Cardiac muscle cell (in vitro differentiated cells and primary cell): ENCODE data around the gene APOBEC3H. TPM values are rescaled to one million over a fixed set of nuclear protein-coding genes. Genes with fewer than 3 reads are reported as not detected.
A peak's percentile ranks its signal among the peaks of the same experiment; 100 is the strongest.

Experiments
- DNase-seq, 2 donors: peaks; one replicate each; pipeline versions ENCODE4 v3.0.0 to v3.0.0-alpha.2; 2010 to 2017; ENCODE audit warnings: low read depth in 1 of 2, low spot score in 1 of 2
- H3K27ac ChIP-seq: fragments of 200-600 bp; sonication (generic); 2 replicates; pipeline ENCODE4 v1.5.1; 2016
- H3K27me3 ChIP-seq: fragments of 200-600 bp; sonication (generic); 2 replicates; pipeline ENCODE4 v1.6.0; 2016; ENCODE audit warnings: control low read depth
- H3K36me3 ChIP-seq: fragments of 200-600 bp; sonication (generic); 2 replicates; pipeline ENCODE4 v1.5.1; 2016; ENCODE audit warnings: control low read depth
- H3K4me1 ChIP-seq: fragments of 200-600 bp; sonication (generic); 2 replicates; pipeline ENCODE4 v1.8.1; 2017; ENCODE audit warnings: low read depth, mild to moderate bottlenecking, mixed run types
- H3K4me3 ChIP-seq: fragments of 200-600 bp; sonication (generic); 2 replicates; pipeline ENCODE4 v1.5.1; 2016; ENCODE audit warnings: mild to moderate bottlenecking
- H3K9me3 ChIP-seq: fragments of 200-600 bp; sonication (generic); 2 replicates; pipeline ENCODE4 v1.5.1; 2017; ENCODE audit warnings: low read depth, mild to moderate bottlenecking, control low read depth
- polyA plus RNA-seq: library from polyadenylated mRNA; unstranded; fragments of >200 nt; fragmentation: Nextera tagmentation; extraction: Ambion mirVana; gene quantifications from 2 replicates; pipeline ENCODE4 v1.2.1, GENCODE V29; 2016
- total RNA-seq: library from RNA; depleted of rRNA; stranded (reverse); fragments of >200 nt; gene quantifications from 2 replicates; pipeline ENCODE4 v1.2.3, GENCODE V29; 2016
- TF ChIP-seq, protein P1 (sequence below): IDR thresholded peaks from 2 replicates; pipeline ENCODE4 v1.5.1; 2012; ENCODE audit warnings: low read depth, mild to moderate bottlenecking, low read length

Gene APOBEC3H
- total and polyA plus RNA-seq, 2 experiments from 2014 or later = 0.57 to 0.97 TPM

DNA sequence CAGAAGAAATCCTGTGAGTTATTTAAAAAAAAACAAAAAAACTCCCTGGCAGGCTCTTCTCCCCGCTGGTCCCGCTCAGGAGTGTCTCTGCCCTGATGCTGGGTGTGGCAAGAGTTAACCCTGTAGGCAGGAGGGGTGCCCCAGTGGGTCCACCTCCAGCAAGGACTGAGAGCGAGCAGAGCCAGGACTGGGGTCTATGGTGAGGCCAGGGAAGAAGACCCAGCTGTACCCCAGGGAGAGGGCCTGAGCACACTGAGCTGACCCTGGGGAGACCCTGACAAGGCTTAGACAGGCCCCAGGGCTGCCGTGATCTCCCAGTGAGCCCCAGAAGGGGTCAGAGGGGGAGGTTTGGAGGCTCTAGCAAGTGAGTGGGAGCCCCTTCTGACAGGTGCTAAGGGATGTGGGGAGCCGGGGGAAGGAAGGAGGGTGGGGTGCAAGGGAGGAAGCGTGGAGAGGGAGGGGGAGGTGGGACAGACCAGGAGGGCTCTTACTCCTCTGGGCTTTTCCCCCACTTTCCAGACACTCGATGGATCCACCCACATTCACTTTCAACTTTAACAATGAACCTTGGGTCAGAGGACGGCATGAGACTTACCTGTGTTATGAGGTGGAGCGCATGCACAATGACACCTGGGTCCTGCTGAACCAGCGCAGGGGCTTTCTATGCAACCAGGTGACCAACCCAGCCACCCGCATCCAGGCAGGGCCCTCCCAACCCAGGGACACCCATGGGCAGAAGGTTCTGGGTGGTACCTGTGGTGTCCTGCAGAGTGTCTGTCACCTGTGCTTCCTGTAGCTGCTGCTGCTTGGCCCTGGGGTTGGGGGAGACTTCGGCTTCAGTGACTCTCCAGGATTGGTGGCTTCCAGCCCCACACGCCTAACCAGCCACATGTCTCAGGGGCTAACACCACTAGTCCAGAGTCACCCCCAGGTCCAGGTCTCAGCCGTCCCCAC is 13.6 kb upstream of the APOBEC3H start:
- no peak for DNase-seq
- Histone ChIP-seq H3K27me3 (no peaks in the 10 kb centered on the region), H3K4me3 (no peak overlapping the region), H3K9me3 (no peaks in the 10 kb centered on the region), H3K4me1 (peaks cover 4% of the 10 kb centered on the region), H3K36me3 (no peaks in the 10 kb centered on the region), H3K27ac (no peak overlapping the region)
- TF ChIP-seq, protein P1, sequence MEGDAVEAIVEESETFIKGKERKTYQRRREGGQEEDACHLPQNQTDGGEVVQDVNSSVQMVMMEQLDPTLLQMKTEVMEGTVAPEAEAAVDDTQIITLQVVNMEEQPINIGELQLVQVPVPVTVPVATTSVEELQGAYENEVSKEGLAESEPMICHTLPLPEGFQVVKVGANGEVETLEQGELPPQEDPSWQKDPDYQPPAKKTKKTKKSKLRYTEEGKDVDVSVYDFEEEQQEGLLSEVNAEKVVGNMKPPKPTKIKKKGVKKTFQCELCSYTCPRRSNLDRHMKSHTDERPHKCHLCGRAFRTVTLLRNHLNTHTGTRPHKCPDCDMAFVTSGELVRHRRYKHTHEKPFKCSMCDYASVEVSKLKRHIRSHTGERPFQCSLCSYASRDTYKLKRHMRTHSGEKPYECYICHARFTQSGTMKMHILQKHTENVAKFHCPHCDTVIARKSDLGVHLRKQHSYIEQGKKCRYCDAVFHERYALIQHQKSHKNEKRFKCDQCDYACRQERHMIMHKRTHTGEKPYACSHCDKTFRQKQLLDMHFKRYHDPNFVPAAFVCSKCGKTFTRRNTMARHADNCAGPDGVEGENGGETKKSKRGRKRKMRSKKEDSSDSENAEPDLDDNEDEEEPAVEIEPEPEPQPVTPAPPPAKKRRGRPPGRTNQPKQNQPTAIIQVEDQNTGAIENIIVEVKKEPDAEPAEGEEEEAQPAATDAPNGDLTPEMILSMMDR = no peak

DNA sequence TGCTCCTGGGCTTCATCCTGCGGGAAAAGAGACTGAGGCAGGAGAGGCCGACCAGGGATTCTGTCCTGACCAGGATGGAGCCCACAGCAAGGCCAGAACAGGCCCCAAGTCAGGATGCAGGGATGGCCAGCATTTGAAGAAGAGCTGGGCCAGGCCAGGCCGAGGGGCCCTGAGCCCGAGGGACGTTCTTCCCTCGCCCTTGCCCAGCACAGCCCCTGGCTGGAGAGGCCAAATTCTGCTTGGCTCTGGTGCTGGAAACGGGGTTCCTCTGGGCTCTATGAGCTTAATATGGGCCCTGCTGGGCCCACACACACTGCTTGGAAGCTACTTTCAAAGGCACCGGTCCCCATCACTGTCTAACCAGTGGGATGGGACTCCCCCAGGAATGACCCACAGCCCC is 12.4 kb upstream of the APOBEC3H start:
- no peaks in the 10 kb centered on the region for H3K9me3 ChIP-seq
- DNase-seq = no peak
- no peak overlapping the region for H3K4me3 ChIP-seq
- TF ChIP-seq, protein P1 = no peak
- H3K4me1 ChIP-seq = peaks cover 4% of the 10 kb centered on the region
- no peaks in the 10 kb centered on the region for H3K27me3 ChIP-seq
- no peaks in the 10 kb centered on the region for H3K36me3 ChIP-seq
- no peak overlapping the region for H3K27ac ChIP-seq

DNA sequence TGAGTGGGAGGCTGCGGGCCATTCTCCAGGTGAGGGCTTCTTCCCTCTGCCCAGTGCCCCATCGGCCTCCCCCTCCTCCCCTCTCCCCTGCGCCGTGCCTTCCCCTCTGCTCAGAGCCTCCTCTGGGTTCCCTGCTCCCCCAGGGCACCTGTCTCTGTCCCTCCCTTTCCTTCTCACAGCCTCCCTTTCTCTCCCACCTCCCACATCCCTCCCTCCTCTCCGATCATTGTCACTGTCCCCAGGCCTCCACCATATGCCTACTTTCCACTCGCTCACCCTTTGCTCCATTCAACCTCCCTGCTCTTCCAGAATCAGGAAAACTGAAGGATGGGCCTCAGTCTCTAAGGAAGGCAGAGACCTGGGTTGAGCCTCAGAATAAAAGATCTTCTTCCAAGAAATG is 9.9 kb upstream of the APOBEC3H start:
- H3K4me1 ChIP-seq = peaks cover 7% of the 10 kb centered on the region
- TF ChIP-seq, protein P1 = no peak
- H3K9me3 ChIP-seq = no peaks in the 10 kb centered on the region
- no peaks in the 10 kb centered on the region for H3K27me3 ChIP-seq
- no peak overlapping the region for H3K4me3 ChIP-seq
- no peaks in the 10 kb centered on the region for H3K36me3 ChIP-seq
- no peak for DNase-seq
- no peak overlapping the region for H3K27ac ChIP-seq

DNA sequence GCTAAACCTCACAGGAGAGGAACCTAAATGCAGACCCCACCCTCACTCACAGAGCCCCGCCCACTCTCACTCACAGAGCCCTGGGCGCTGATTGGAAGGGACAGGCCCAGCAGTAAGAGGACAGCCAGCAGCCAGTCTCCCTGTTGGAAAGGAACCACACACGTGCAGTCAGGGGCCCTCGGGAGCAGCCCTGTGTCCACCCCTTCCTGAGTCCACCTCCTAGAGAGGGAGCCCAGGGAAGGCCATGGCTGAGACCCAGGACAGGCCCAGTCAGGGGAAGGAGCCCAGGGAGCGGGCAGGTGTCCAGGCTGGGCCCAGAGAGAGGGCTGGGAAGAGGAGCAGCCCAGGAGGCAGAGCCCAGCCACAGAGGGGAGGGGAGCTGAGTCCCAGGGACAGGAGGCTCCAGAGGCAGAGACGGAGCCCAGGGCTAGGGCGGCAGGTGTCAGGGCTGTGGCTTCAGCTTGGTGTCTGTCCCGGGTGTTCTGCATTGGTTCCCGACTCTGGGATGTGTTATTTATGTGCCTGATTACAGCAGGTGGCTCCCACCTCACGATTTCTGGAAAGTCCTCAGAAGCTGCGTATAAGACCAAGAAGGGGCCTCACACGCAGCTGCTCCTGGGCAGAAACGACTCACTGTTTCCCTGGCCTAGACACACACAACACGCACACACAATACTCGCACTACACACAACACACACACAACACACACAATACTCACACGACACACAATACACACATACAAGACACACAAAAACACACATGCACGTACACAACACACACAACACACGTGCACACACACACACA is 9.0 kb upstream of the APOBEC3H start:
- Histone ChIP-seq H3K27me3 (no peaks in the 10 kb centered on the region), H3K4me1 (peaks cover 7% of the 10 kb centered on the region), H3K36me3 (no peaks in the 10 kb centered on the region), H3K9me3 (no peaks in the 10 kb centered on the region), H3K27ac (peak overlapping the region; percentile 24), H3K4me3 (no peak overlapping the region)
- peak; percentile 13 to 80 for DNase-seq
- TF ChIP-seq, protein P1 = no peak

DNA sequence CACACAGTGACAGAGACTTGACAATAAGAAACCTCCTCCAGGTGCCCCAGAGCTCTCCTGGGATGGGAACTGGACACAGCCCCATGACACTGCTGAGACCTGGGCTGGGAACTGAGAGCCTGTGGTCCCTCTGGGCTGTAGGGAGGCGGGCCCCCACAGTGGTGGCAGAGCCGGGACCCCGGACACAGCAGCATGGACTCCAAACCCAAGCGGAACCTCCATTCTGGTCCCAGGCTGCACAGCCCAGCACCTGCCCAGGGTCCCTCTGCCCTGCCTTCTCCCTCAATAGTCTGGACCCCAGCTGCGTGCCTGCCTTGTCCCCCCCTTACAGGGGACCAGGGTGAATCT is 8.4 kb upstream of the APOBEC3H start:
- Histone ChIP-seq H3K27ac (no peak overlapping the region), H3K36me3 (no peaks in the 10 kb centered on the region), H3K9me3 (no peaks in the 10 kb centered on the region), H3K4me3 (no peak overlapping the region), H3K4me1 (peaks cover 7% of the 10 kb centered on the region), H3K27me3 (no peaks in the 10 kb centered on the region)
- TF ChIP-seq, protein P1 = no peak
- no peak for DNase-seq
